Dermis microvascular lymphatic vessel endothelial cell (primary cell): ENCODE data around the gene CHD6. TPM values are rescaled to one million over a fixed set of nuclear protein-coding genes. Genes with fewer than 3 reads are reported as not detected.

Experiments
- DNase-seq, 2 donors: peaks; one replicate each; pipeline versions ENCODE4 v3.0.0 to v3.0.0-alpha.2; 2010; ENCODE audit warnings: low read depth in 2 of 2
- total RNA-seq: library from RNA; depleted of rRNA; stranded (reverse); fragments of >200 nt; gene quantifications from 2 replicates; pipeline ENCODE4 v1.2.1, GENCODE V29; 2014

Gene CHD6
- total RNA-seq, 1 donor from 2014 or later = 15.7 TPM

GRCh38 chr20:41373931-41374920 is 244.0 kb downstream of the CHD6 start:
- no peak for DNase-seq

DNA sequence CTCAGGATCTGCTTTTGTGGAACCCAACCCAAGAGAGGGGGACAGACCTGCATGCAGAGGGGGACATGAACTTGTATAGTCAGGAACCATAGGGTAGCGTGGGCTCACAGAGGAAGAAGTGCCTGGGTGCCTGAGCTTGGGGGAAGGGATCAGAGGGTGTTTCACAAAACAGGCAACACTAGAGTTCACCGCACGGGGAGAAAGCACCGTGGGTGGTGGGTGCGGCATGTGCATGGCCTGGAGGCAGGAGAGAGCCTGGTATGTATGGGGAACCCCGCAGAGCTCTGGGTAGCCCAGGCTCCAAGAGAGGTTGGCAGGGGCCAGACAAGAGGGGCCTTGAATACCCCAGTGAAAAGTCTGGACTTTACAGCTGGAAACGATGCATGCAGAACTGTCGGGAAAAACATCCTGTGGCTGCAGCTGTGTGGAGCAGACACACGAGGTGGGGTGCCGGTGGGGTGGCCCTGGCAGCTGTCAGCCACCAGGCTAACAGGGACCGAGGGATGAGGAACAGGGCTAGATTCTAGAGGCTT is 244.9 kb downstream of the CHD6 start:
- no peak for DNase-seq

DNA sequence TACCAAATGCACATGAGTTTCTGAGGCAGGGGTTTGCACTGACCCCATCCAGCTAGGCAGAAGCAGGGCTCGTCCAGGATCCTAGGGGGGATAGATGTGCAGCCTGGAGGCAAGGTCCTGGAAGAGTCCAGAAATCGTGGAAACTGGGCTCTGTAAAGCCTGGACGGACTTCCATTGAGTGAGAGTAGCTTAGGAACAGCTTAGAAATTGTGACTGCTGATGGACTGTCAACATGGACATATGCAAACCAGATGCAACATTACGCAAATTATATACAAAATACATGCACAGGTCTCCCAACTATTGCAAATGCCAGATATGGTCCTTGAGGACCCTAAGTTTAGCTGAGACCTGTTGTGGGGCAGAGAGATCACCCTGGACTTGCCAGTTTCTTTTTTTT is 246.8 kb downstream of the CHD6 start:
- no peak for DNase-seq

DNA sequence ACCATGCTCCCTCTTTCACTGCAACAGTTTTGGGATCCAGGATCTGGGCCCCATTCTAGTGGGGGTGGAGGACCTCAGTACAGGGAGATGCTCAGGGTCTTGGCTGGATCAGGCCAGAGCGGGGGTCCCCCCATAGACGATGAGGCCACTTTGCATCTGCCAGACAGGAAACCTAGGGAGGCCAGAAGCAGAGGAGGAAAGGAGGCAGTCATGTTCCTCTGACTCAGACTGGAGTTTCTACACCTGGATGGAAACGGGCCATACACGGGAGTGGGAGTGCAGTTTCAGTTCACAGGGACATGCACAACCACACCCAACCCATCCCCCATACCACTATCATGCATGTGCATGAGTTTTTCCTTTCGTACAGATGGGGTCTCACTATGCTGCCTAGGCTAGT is 248.0 kb downstream of the CHD6 start:
- DNase-seq = no peak

- DNase-seq = no peak
Measured at GRCh38 chr20:41369673-41370072, 248.5 kb downstream of the CHD6 start.

DNA sequence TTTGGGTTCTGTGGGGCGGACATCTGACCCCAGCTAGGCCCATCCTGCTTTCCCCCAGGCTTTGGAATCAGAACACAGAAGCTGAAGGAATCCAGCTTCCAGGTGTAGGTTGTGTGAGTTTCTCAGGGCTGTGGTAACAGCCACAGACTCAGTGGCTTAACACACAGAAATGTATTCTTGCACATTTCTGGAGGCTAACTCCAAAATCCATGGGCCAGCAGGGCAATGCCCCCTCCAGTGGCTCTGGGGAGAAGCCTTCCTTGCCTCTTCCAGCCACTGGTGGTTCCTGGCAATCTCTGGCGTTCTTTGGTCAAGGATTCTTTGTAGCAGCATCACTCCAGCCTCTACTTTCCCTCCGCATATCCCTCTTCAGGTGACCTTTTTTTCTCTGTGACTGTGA is 250.2 kb downstream of the CHD6 start:
- no peak for DNase-seq

GRCh38 chr20:41367393-41367695 is 250.8 kb downstream of the CHD6 start:
- DNase-seq = no peak

DNA sequence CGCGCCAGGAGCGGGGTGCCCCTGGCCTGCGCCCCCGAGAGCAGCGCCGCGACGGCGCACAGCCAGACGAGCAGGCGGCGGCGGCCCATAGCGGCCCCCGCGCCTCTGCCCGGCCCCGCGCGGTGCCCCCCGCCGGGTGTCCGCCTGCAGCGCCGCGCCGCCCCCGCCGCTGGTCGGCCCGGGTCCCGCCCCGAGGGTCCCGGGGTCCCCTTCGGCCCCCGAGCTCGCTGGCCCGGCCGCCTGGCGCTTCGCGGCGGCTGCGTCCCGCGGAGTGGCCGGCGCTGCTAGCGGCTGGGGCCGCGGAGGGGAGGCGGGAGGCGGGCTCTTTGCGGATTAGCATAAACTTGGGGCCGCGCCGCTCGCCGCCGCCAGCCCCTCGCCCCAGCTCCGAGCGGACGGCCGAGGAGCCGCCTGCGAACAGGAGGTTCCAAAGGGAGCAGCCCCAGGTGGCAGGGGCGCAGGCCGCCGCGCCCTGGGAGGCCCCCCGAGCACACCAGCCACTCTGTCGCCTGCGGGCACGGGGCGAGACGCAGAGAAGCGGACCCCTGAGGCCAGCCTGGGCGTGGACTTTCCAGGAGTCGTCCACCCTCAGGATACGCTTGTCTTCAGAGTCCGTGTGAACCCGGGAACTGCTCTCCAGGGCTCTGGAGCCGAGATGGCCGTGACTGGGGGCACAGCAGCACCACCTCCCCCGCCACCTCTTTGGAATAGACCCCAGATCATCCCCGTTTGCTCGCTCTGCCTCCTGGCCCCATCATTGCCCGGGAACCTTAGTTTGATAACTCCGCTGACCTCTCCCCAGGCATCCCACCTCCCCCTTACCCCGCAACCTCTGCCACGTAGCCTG is 251.4 kb downstream of the CHD6 start, which contains the start of gene EMILIN3:
Gene EMILIN3, minus strand, starts transcription at position 273 of the 847 bp plus-strand sequence. Its CDS starts 184 bp downstream, at position 89.
- DNase-seq = no peak

- peak in 1 of 2 donors; percentile 4 for DNase-seq
Measured at GRCh38 chr20:41365777-41366545, 252.2 kb downstream of the CHD6 start.

- DNase-seq = no peak
Measured at GRCh38 chr20:41364967-41365765, 253.0 kb downstream of the CHD6 start.

GRCh38 chr20:41364236-41364855 is 253.8 kb downstream of the CHD6 start:
- no peak for DNase-seq

DNA sequence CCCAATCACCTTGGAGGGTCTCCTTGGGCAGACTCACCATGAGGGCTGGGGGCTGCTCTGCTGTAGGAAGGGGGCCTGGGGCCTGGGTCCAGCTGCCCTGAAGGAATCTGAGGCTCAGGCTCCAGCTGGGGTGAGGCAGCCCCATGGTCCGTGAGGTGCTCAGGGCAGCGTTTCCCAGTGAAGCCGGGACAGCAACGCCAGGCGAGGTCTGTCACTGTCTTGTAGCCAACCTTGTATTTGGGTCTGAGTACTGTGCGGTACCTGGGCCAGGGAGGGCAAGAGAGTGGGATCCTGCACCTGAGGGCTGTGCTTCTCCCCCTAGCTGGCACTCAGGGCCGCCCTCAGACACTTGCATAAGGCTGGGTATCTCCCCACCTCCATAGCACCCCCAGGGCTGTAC is 254.6 kb downstream of the CHD6 start:
- no peak for DNase-seq

GRCh38 chr20:41362748-41363140 is 255.4 kb downstream of the CHD6 start:
- no peak for DNase-seq

DNA sequence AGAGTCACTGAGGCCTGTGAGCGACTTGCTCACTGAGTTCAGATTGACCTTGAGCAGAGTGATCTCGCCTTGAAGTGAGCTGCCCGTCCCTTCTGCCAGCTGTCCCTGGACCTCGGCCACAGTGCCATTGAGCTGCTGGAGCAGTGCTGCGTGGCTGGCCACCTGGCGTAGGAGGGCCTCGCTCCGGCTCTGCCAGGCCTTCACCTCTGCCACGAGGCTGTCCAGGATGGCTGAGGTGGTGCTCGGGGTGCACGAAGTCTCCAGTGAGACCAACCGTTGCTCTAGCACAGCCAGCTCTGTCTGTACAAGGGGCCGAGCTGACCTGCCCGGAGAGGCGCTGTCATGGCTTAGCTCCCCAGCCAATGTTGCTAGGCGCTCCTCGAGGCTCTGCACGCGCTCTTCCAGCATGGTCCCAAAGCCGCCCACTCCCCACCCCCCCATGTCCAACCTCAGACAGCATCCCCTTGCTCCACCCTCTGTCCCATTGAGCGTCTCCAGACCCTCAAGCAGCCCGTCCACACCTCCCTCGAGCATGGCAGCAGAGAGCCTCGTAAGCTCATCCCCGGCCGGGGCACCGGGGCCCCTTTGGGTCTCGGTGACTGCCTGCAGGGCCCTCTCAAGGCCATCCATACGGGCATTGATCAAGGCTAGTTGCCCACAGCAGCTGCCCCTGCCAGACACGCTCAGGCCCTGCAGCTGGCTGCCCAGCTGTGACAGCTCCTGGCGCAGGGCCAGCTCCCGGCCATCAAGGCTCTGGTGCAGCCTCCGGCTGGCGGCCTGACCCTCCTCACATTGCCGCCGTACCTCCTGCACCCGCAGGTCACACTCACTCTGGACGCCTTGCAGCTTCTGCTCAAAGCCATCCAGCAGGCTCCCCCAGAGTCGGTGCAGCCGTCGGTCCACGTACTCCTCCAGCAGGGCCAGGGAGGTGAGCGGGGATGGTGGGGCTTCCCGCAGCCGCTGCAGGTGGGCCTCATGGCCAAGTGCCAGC is 256.1 kb downstream of the CHD6 start:
- DNase-seq = no peak

GRCh38 chr20:41360831-41361756 is 257.1 kb downstream of the CHD6 start:
- DNase-seq = no peak

DNA sequence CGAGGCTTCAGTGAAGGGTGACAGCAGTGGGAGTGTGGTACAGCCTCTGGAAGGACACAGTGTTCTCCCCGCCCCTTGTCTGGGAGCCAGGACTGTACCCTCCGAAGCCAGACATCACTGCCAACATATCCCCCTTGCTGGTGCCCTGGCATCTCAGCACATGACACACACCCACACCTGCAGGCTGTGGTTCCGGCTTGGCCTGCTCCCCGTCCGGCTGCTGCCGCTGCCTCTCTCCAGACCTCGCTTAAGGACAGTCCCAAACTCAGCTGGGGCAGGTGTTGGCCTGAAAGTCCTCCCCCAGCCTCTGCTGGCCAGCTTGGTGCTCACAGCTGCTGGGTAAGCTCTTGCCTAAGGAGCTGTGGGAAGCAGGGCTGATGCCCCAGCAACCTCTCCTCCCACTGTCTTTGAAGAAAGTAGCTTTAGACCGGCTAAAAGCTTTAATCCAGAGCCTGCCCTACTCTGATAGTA is 258.6 kb downstream of the CHD6 start:
- no peak for DNase-seq

GRCh38 chr20:41358717-41359116 is 259.5 kb downstream of the CHD6 start:
- DNase-seq = no peak

- no peak for DNase-seq
Measured at GRCh38 chr20:41358230-41358629, 259.9 kb downstream of the CHD6 start.
